Lower leg skin (tissue), 4 donors: ENCODE measurements around the gene OR2T33. TPM values are rescaled to one million over a fixed set of nuclear protein-coding genes. Genes with fewer than 3 reads are reported as not detected.

ENCODE experiments used
- DNase-seq, 2 donors: peaks; one replicate each; pipeline ENCODE4 v3.0.0-alpha.2; 2019; ENCODE audit warnings: low spot score in 2 of 2
- H3K4me3 ChIP-seq: fragments of 200-600 bp; sonication (generic); 2 replicates; pipeline ENCODE4 v1.5.1; 2017; ENCODE audit warnings: mild to moderate bottlenecking, low read depth; ENCODE audit not compliant: poor library complexity, severe bottlenecking
- POLR2A ChIP-seq, 2 donors: fragments of 450-650 bp; IDR thresholded peaks; one replicate each; pipeline ENCODE4 v1.6.1; 2016 to 2017; ENCODE audit warnings: antibody characterized with exemption in 2 of 2, mild to moderate bottlenecking in 1 of 2, moderate library complexity in 1 of 2
- WGBS, 2 donors: methylation state at CpG; one replicate each; pipeline ENCODE4 v1.1.5; 2018; 5-methylcytosine and 5-hydroxymethylcytosine counted together
- intact Hi-C: fragments of 100-400 bp; cut with DNase I; formaldehyde crosslinking; loops from one replicate; pipeline ENCODE4 v1.15.0; 2023; ENCODE audit warnings: low total_unique reads
- total RNA-seq, 4 donors: library from RNA; depleted of rRNA; stranded (reverse); fragments of >200 nt; gene quantifications; one replicate each; pipeline ENCODE4 v1.1.0, GENCODE V29; 2016
- TF ChIP-seq, protein P1 (sequence below), 3 donors: fragments of 450-650 bp; IDR thresholded peaks; one replicate each; pipeline ENCODE4 v1.5.1; 2016; ENCODE audit warnings: antibody characterized with exemption in 3 of 3, mild to moderate bottlenecking in 3 of 3, moderate library complexity in 2 of 3

The OR2T33 gene
- total RNA-seq, 4 donors from 2014 or later = not detected

DNA sequence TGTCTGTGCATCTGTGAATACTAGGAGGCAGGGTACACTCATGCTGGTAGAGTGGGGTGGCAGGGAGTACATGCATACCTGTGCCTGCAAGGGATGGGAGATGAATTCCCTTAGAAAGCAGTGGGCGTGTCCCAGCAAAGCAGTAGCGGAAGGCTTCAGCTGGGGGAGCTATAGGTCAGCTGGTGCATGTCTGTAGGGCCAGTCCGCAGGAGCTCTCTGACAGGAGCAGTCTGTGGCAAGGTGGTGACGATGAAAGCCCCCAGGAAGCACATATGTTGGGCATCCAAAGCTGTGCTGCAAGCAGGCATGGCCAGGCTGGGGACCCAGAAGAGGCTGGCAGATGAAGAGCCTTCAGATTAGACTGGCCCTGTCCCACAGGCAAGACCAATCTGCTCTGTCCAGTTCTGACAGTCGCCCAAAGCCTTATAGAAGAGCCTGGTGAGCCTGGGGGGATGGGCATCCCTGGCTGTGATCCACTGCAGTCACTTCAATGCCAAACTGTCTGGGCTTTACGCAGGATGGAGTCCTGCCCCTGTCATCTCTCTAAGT is 48.3 kb downstream of the OR2T33 start:
- no peak overlapping the region for H3K4me3 ChIP-seq
- no peak for DNase-seq
- no peak for TF ChIP-seq POLR2A (IDR thresholded peaks at IDR 0.05)
- TF ChIP-seq, protein P1, sequence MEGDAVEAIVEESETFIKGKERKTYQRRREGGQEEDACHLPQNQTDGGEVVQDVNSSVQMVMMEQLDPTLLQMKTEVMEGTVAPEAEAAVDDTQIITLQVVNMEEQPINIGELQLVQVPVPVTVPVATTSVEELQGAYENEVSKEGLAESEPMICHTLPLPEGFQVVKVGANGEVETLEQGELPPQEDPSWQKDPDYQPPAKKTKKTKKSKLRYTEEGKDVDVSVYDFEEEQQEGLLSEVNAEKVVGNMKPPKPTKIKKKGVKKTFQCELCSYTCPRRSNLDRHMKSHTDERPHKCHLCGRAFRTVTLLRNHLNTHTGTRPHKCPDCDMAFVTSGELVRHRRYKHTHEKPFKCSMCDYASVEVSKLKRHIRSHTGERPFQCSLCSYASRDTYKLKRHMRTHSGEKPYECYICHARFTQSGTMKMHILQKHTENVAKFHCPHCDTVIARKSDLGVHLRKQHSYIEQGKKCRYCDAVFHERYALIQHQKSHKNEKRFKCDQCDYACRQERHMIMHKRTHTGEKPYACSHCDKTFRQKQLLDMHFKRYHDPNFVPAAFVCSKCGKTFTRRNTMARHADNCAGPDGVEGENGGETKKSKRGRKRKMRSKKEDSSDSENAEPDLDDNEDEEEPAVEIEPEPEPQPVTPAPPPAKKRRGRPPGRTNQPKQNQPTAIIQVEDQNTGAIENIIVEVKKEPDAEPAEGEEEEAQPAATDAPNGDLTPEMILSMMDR (IDR thresholded peaks at IDR 0.05) = no peak
- intact Hi-C loops = no loop called here
- WGBS, 2 donors = 64 to 76% methylated on average over 6 of the region's 6 CpGs

DNA sequence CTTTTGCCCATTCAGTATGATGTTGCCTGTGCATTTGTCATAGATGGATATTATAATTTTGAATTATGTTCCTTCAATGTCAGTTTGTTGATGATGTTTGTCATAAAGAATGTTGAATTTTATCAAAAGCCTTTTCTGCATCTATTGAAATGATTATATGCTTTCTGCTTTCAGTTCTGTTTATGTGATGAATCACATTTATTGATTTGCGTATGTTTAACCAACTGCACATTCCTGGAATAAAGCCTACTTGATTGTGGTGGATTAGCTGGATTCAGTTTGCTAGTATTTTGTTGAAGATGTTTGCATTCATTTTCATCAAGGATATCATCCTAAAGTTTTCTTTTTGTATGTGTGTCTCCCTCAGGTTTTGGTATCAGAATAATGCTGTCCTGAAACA is 52.2 kb downstream of the OR2T33 start:
- H3K4me3 ChIP-seq = no peak overlapping the region
- intact Hi-C loops = no loop called here
- DNase-seq = no peak
- TF ChIP-seq, protein P1 (IDR thresholded peaks at IDR 0.05) = no peak
- no peak for TF ChIP-seq POLR2A (IDR thresholded peaks at IDR 0.05)
- whole genome bisulfite sequencing, 2 donors = 83% methylated on average over 1 of the region's 1 CpG

Other genes starting within 250 kb of the OR2T33 start
- gene OR2L2, start 247.9 kb downstream of the OR2T33 start, total RNA-seq = not detected
- gene OR2L3, start 231.1 kb downstream of the OR2T33 start, total RNA-seq = under 1 TPM in 1 of 4 donors, not detected in 3; 0.06 TPM
- gene OR2L13, start 182.8 kb downstream of the OR2T33 start, total RNA-seq = not detected
- gene OR2M5, start 132.8 kb downstream of the OR2T33 start, total RNA-seq = not detected
- not detected for gene OR2M2, start 103.2 kb downstream of the OR2T33 start, total RNA-seq
- gene OR2M3, start 80.7 kb downstream of the OR2T33 start, total RNA-seq = not detected
- gene OR2M4, start 46.6 kb downstream of the OR2T33 start, total RNA-seq = not detected
- not detected for gene OR2T12, start 25.4 kb upstream of the OR2T33 start, total RNA-seq
- gene OR2M7, start 46.6 kb upstream of the OR2T33 start, total RNA-seq = not detected
- not detected for gene OR14C36, start 70.8 kb upstream of the OR2T33 start, total RNA-seq
- not detected for gene OR2T4, start 83.7 kb upstream of the OR2T33 start, total RNA-seq
- gene OR2T6, start 97.8 kb upstream of the OR2T33 start, total RNA-seq = not detected
- not detected for gene OR2T1, start 125.1 kb upstream of the OR2T33 start, total RNA-seq
- not detected for gene OR2T2, start 167.7 kb upstream of the OR2T33 start, total RNA-seq
- gene OR2T3, start 195.4 kb upstream of the OR2T33 start, total RNA-seq = not detected
- not detected for gene OR2T5, start 210.6 kb upstream of the OR2T33 start, total RNA-seq
- not detected for gene OR2G6, start 230.1 kb upstream of the OR2T33 start, total RNA-seq